Measurements from ENCODE around the gene PTS.

The PTS gene

GRCh38 chr11:112229159-112229558 lies 2.9 kb downstream of the PTS start:
- no peak for TF ChIP-seq CTCF (conservative IDR thresholded peaks at IDR 0.05)
- no peak overlapping the region for H3K27ac ChIP-seq

GRCh38 chr11:112229746-112230433 lies 3.7 kb downstream of the PTS start:
- no peak for TF ChIP-seq CTCF (conservative IDR thresholded peaks at IDR 0.05)
- H3K27ac ChIP-seq = no peak overlapping the region

- H3K27ac ChIP-seq = no peak overlapping the region
- no peak for TF ChIP-seq CTCF (conservative IDR thresholded peaks at IDR 0.05)
Measured at GRCh38 chr11:112231952-112232351, 5.7 kb downstream of the PTS start.

- no peak overlapping the region for H3K27ac ChIP-seq
Measured at GRCh38 chr11:112235750-112236390, 9.6 kb downstream of the PTS start.

GRCh38 chr11:112237451-112237850 lies 11.2 kb downstream of the PTS start:
- no peak overlapping the region for H3K27ac ChIP-seq
- TF ChIP-seq CTCF (conservative IDR thresholded peaks at IDR 0.05) = no peak

More at GRCh38 chr11:112235750-112236390, 9.6 kb downstream of the PTS start:
- no peak for TF ChIP-seq CTCF (conservative IDR thresholded peaks at IDR 0.05)

GRCh38 chr11:112238041-112238440 lies 11.8 kb downstream of the PTS start:
- TF ChIP-seq CTCF (conservative IDR thresholded peaks at IDR 0.05) = no peak
- no peak overlapping the region for H3K27ac ChIP-seq

- no peak for TF ChIP-seq CTCF (conservative IDR thresholded peaks at IDR 0.05)
- no peak overlapping the region for H3K27ac ChIP-seq
Measured at GRCh38 chr11:112241486-112241885, 15.3 kb downstream of the PTS start.
